Cardiac fibroblast (primary cell): ENCODE measurements around the gene SKI.
"Not testable (repeated sequence)": the region's sequence is repeated elsewhere in the genome, so short reads cannot be mapped to it uniquely, and the experiment has no call there.

Source experiments
- DNase-seq, 2 donors: peaks; one replicate each; pipeline versions ENCODE4 v3.0.0 to v3.0.0-alpha.2; 2010; ENCODE audit warnings: low read depth in 2 of 2
- H3K4me3 ChIP-seq, 2 donors: replicated peaks in 1 of 2; 1 replicate in 1 of 2; 2 replicates in 1 of 2; pipeline ENCODE4 v1.5.1; 2011; ENCODE audit warnings: low read depth in 2 of 2, low read length in 2 of 2, mild to moderate bottlenecking in 2 of 2, moderate library complexity in 1 of 2
- TF ChIP-seq, protein P1 (sequence below): IDR thresholded peaks from one replicate; pipeline ENCODE4 v1.5.1; 2011; ENCODE audit warnings: low read depth, mild to moderate bottlenecking, low read length, inconsistent platforms

The SKI gene

DNA sequence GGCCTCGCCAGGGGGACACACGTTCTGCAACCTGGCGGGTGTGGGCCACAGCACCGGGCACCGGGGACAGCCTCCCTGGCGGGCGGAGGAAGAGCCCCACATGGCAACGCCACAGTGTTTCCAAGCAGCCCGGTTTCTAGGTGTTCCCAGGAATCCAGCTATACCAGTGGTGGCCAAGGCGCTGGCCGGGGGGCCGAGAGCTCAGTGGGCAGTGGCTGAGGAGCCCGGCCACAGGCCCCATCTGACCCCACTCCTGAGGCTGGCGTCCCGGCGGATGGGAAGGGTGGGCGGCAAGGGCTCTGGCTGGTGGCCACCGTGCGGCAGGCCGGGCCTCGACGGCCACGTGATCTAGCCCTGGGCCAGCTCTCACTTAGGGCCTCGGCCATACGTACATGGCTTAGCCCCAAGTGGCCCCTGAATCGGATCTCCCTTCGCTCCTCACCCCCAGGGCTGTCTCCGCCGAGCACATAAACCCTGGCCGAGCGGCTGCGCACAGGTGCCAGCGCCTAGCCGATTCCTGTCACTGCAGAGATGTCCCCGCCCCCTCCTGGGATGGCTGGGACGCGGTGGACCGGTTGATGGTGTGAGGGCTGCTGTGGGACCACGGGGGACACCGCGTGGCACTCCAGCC lies 94.6 kb downstream of the SKI start:
- no peak overlapping the region for H3K4me3 ChIP-seq
- TF ChIP-seq, protein P1, sequence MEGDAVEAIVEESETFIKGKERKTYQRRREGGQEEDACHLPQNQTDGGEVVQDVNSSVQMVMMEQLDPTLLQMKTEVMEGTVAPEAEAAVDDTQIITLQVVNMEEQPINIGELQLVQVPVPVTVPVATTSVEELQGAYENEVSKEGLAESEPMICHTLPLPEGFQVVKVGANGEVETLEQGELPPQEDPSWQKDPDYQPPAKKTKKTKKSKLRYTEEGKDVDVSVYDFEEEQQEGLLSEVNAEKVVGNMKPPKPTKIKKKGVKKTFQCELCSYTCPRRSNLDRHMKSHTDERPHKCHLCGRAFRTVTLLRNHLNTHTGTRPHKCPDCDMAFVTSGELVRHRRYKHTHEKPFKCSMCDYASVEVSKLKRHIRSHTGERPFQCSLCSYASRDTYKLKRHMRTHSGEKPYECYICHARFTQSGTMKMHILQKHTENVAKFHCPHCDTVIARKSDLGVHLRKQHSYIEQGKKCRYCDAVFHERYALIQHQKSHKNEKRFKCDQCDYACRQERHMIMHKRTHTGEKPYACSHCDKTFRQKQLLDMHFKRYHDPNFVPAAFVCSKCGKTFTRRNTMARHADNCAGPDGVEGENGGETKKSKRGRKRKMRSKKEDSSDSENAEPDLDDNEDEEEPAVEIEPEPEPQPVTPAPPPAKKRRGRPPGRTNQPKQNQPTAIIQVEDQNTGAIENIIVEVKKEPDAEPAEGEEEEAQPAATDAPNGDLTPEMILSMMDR = no peak
- DNase-seq = no peak

DNA sequence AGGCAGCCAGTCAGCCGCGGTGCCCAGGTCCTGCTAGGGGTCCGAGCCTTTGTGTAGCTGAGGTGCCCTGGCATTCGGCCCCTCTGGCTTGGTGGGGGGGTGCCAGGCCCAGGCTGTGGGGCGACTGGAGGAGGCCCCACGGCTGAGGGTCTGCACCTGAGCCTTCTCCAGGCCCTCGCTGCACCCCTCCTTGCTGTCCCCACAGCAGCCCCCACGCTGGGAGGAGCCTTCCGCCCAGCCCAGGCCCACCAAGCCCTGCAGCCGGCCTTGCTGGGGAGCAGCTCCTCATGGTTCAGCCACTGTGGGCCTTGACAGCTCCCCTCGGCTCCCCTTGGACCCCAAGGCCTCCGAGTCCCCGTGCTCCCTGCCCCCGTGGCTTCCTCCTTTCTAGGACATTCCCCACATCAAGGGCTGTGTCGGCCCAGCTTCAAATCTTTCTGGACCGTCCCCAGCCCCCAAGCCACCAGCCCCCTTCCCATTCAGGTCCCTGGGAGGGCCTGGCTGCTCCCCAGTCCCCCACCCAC lies 95.4 kb downstream of the SKI start:
- H3K4me3 ChIP-seq = no peak overlapping the region
- DNase-seq = no peak
- TF ChIP-seq, protein P1 = no peak

DNA sequence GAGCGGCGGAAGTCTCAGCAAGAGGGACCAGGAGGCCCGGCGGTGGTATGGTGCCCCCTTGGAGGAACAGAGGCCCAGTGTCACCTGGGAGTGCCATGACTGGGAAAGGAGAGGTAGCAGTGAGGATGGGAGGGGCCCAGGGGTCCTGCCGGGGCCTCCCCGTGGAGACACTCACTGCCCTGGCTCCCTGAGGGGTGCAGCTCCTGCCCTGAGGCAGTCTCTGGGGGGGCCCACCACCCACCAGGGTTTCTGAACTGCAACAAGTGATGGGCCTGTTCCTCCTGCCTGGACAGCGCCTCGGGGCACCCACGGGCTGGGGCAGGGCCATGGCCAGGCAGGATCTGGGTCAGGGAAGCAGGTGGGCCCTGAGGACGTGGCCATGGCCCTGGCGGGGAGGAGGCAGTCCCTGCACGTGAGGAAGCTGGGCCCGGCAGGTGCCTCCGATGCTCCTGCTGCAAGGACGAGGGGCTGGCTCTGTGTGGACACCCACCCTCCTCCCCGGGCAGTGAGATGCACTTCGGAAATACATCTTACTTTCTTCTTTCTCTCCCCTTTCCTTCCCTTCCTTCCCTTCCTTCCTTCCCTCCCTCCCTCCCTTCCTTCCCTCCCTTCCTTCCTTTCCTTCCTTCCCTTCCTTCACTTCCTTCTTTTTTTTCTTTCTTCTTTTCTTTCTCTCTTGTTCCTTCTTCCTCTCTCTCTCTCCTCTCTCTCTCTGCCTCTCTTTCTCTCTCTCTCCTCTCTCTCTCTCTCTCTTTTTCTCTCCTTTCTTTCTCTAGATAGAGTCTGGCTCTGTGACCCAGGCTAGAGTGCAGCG lies 96.6 kb downstream of the SKI start:
- no peak overlapping the region for H3K4me3 ChIP-seq
- no peak for DNase-seq

DNA sequence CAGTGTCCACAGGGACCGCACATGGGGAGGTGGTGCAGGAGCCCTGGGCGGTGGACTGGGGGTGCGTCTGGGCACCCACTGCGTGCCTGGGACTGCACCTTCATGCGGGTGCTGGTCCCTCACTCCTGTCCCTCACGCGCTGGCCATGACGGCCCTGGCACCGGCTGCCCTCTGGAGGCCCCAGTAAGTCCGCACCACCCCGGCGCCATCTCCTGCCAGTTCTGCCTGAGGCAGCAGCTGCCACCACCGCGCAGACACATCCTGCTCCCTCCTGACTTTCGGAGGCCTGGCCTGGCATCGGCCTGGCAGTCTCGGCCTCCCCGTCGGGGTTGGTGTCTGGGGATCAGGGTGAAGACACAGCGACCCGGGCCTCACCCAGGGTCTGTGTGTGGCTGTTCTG lies 98.4 kb downstream of the SKI start:
- TF ChIP-seq, protein P1 = no peak
- no peak for DNase-seq
- no peak overlapping the region for H3K4me3 ChIP-seq

More for the DNA sequence above, 96.6 kb downstream of the SKI start:
- TF ChIP-seq, protein P1 = no peak

DNA sequence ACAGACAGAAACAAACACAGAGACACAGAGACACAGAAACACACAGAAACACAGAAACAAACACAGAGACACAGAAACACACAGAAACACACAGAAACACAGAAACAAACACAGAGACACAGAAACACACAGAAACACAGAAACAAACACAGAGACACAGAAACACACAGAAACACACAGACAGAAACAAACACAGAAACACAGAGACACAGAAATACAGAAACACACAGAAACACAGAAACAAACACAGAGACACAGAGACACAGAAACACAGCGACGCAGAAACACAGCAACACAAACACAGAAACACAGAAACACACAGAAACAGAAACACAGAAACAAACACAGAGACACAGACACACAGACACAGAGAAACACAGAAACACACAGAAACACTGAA lies 99.0 kb downstream of the SKI start:
- DNase-seq = not testable (repeated sequence)

DNA sequence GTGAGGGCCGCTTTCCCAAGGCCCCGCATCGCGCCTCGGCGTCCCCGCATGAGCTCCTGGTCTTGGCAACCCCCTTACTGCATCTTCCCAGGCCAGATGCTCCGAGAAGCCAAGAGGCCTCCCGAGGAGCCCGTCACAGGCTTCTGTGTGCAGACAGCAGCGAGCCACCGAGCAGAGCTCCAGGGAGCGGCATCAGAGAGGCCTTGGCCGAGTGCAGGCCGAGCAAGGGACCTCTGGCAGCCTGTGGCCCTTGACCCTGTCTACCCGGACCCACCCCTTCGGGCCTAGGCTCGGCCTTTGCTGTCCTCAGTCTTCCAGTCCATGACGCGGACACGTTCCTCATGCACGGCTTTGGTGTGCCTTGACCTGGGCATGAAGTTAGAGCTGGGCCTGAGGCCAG lies 99.7 kb downstream of the SKI start:
- no peak overlapping the region for H3K4me3 ChIP-seq
- no peak for DNase-seq
- TF ChIP-seq, protein P1 = no peak

More for the DNA sequence above, 99.0 kb downstream of the SKI start:
- not testable (repeated sequence) for H3K4me3 ChIP-seq

DNA sequence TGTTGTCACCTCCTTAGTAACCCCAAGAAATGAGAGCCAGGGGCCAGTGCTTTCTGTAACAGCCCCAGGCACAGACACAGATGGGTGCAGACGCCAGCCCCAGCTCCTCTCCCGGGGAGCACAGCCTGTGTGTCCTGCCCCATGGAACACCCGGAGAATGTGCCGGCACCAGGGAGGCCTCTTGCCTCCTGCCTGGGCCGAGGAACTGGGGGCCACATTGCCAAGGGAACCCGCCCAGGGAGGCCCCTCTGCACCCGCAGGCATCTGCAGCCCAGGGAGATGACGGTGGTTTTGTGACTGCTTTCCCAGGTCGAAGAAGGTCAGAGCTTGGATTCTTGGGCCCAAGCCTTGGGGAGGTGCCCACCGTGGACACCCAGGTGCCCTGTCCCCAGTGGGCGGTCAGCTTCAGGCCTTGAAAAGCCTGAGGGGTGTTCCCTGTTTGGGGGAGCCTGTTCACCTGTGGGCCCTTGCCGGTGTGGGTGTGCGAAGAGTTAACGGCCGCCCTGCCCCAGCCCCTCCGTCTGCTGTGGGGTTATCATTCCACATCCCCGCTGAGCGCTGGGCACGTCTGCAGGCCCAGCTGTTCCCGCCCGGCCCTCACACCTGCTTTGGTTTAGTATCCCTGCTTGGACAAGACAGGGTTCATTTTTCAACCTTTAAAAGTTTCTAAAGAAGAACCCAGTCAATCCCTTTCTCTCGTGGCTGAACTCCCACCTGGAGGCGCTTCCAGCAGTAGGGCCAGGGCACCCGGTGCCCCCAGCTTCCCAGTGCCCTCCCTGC lies 100.7 kb downstream of the SKI start:
- no peak for DNase-seq
- TF ChIP-seq, protein P1 = no peak
- no peak overlapping the region for H3K4me3 ChIP-seq
